Activated gamma-delta T cell treated with anti-CD3 and anti-CD28 coated beads, Interleukin-2, amount 50 U/mL, for 16 hours (primary cell): ENCODE measurements around the gene SPAG16.
"Not testable (repeated sequence)": the region's sequence is repeated elsewhere in the genome, so short reads cannot be mapped to it uniquely, and the experiment has no call there.

Experiments used
- DNase-seq: peaks from one replicate; pipeline ENCODE4 v3.0.0-alpha.2; 2020; ENCODE audit warnings: low read depth

SPAG16 gene

GRCh38 chr2:213408426-213409070 is 124.3 kb downstream of the SPAG16 start:
- DNase-seq, result not testable (repeated sequence)

- DNase-seq, result not testable (repeated sequence)
Measured at GRCh38 chr2:213410687-213411086, 126.4 kb downstream of the SPAG16 start.

- no peak for DNase-seq
Measured at GRCh38 chr2:213411582-213412289, 127.5 kb downstream of the SPAG16 start.

GRCh38 chr2:213415093-213415492 is 130.8 kb downstream of the SPAG16 start:
- no peak for DNase-seq

GRCh38 chr2:213416832-213417231 is 132.6 kb downstream of the SPAG16 start:
- DNase-seq, result no peak

- DNase-seq, result no peak
Measured at GRCh38 chr2:213419980-213420379, 135.7 kb downstream of the SPAG16 start.

GRCh38 chr2:213420828-213421385 is 136.6 kb downstream of the SPAG16 start:
- no peak for DNase-seq

GRCh38 chr2:213422211-213422610 is 137.9 kb downstream of the SPAG16 start:
- no peak for DNase-seq

GRCh38 chr2:213425618-213426017 is 141.4 kb downstream of the SPAG16 start:
- DNase-seq, result no peak

- no peak for DNase-seq
Measured at GRCh38 chr2:213429516-213429915, 145.3 kb downstream of the SPAG16 start.

GRCh38 chr2:213443921-213444320 is 159.7 kb downstream of the SPAG16 start:
- no peak for DNase-seq

GRCh38 chr2:213451542-213452239 is 167.4 kb downstream of the SPAG16 start:
- no peak for DNase-seq

- no peak for DNase-seq
Measured at GRCh38 chr2:213455316-213456008, 171.2 kb downstream of the SPAG16 start.

GRCh38 chr2:213475433-213475832 is 191.2 kb downstream of the SPAG16 start:
- no peak for DNase-seq

GRCh38 chr2:213476641-213477040 is 192.4 kb downstream of the SPAG16 start:
- DNase-seq, result no peak

GRCh38 chr2:213490087-213490486 is 205.8 kb downstream of the SPAG16 start:
- DNase-seq, result no peak

GRCh38 chr2:213491376-213491775 is 207.1 kb downstream of the SPAG16 start:
- DNase-seq, result no peak

GRCh38 chr2:213496226-213496625 is 212.0 kb downstream of the SPAG16 start:
- no peak for DNase-seq

- no peak for DNase-seq
Measured at GRCh38 chr2:213500881-213501280, 216.6 kb downstream of the SPAG16 start.

GRCh38 chr2:213524164-213524563 is 239.9 kb downstream of the SPAG16 start:
- DNase-seq, result no peak

- DNase-seq, result no peak
Measured at GRCh38 chr2:213537579-213537978, 253.3 kb downstream of the SPAG16 start.

- DNase-seq, result no peak
Measured at GRCh38 chr2:213544940-213545339, 260.7 kb downstream of the SPAG16 start.
